Measurements from ENCODE around the gene UMOD.
"Not testable (repeated sequence)": the region's sequence is repeated elsewhere in the genome, so short reads cannot be mapped to it uniquely, and the experiment has no call there.

The UMOD gene

DNA sequence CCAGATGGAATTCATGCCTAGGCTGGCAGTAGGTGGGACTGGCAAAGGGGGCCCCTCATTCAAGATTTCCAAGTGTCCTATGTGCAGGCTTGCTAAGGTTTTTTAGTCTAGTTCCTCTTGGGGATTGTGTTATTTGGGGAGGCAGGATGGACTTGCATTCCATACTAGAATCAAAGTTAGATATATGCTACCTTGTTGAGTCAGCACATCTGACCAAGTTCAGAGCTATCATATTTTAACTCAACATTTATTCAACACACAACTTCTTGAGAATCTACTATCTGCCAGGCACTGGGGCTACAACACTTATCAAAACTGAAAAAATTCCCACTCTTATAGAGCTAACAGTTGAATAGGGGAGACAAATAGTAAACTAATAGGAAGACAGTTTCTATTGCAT lies 31.9 kb downstream of the UMOD start:
- DNase-seq: no peak

DNA sequence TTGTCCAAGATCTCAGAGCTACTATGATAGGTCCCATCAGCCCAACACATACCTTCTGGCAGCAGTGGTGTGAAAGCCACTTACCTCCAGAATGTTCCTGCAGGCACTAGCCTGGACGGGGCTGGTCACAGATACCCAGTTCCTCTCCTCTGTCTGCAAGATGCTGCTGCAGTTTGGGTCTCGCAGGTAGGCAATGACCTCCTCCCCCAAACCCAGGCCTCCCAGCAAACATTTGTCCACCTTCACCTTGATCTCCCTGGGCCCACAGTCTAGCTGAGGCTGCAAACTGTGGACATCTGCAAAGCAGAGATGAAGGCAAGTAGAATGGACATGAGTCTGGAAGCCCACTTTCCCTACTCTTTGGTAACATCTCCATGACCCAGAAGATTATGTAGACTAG lies 32.3 kb downstream of the UMOD start:
- DNase-seq: no peak

DNA sequence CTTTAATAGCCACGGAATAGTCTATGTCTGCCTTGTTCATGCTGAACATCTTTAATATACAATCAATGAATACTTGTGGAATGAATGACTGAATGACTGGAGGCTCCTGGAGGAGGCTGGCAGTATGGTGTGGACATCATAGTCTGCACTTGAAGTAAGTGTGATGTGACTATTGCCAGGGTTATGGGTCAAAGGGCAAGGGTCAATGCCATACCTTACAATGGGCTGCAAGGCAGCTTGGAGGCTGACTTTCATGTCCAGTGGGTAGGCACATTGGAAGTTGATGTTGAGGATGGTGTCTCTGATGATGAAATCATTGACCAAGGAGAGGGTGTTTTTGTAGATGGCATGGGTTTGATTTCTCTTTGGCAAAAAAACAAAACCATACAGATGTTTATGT lies 33.1 kb downstream of the UMOD start:
- DNase-seq: no peak

DNA sequence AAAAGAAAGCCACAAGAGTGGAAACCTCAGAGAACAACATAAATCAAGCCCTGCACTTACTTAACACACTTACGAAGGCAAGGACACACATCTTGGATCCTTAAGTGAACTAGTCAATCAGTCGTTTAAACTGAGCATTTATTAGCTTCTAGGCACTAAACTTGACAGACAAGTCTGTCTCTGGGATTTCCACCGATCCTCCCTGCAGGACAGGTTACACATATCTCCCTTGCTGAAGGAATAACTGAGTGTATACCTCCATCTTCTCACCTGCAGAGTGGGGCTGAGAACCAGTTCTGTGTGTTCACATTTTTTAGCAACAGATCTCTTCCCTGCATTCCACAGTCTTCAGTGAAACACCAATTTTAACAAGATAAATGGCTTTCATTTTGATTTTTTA lies 34.1 kb downstream of the UMOD start:
- DNase-seq: no peak

DNA sequence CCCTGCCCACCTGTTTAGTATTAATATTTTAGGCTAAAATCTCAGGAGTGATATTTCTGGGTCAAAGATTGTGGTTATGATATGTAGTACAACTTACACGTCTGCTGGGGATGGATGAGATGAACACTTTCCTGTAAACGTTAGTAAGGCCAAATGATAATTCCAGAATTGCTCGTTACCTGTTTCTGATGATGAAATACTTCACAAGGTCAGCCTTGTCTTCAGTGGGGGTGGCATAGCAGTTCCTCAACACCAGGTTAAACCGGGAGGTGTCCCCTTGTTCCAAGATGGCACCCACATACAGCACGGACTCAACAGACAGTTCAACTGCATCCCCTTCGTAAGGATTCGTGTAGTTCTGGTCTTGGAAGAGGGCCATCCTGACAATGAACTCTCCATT lies 34.5 kb downstream of the UMOD start:
- no peak for DNase-seq

DNA sequence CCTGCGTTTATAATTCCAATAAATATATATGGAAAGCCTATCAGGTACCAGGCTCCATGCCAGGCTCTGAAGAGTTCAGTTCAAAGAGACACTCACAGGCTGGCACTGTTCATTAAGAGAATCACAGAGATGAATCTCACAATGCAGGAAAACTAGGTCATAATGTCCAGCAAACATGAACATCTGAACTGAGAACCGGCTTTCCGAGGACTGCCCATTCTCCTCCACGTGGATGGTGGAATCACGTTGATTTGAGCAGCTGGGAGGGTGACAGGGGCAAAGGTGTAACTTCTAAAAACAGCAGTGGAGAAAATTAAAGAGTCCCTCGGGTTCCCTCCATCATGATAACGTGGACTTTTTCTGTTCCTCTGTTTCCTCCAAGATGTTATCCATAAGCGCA lies 35.4 kb downstream of the UMOD start:
- no peak for DNase-seq

DNA sequence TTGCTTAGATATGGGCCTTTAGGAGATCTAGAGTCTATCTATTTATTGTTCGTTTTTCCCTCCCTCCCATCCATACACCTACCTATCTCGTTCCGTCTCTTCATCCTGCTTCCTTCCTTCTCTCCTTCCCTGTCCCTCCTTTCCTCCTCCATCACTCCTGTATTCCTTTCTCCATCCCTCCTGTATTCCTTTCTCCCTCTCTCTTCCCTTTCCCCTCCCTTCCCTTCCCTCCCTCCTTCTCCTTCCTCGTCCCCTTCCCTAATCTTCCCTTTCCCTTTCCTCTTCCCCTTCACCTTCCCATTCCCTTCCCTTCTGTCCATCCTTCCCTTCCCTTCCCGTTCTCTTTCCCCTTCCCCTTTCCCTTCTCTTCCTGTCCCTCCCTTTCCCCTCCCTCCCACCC lies 35.8 kb downstream of the UMOD start:
- no peak for DNase-seq

DNA sequence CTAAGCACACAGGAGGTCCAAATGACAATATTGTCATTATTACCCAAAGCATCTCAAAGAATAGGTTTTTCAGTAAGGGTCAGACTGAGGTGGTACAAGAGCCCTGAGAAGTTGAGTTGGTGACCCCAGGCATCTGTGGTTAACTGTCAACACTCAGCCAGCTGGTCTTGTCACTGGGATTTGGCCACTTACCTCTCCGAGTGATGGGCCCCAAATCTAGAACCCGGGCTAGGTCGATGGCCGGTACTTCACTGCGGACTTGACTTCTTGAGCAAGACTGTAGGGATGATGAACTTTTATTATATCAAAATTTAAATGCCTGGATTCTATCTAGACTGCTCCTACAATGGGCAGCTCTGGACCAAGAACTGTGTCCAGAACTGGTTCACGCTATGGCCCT lies 36.8 kb downstream of the UMOD start:
- DNase-seq: no peak

DNA sequence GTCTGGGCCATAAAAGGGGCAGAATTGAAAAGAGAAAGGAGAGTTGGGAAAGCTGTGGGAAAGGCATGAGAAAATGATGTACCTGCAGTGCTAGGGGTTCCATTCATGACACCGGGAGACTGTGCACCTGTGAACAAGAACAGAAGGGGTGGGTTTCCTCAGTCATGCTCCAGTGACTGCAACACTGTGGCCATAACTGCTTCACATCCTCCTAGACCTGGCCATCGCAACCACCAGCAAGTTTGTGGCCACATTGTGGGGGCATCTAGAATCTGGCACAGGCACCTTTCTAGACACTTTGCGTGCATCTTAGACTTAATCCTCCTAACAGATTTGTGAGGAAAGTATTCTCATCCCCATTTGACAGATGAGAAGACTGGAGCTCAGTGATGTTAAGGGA lies 37.9 kb downstream of the UMOD start:
- DNase-seq: no peak

DNA sequence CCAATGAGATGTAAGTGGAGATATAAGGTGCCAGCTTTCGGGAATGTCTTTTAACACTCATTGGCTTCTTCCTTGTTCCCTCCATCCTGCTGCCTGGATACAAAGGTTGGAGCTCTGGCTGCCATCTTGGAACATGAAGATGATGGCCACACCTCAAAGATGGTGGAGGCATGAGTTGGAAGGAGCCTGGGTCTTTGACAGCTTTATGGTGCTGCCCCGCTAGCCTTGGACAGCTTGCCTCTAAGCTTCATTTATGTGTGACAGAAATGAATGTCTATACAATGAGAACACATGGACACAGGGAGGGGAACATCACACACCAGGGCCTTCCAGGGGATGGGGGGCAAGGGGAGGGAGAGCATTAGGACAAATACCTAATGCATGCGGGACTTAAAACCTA lies 38.8 kb downstream of the UMOD start:
- no peak for DNase-seq

DNA sequence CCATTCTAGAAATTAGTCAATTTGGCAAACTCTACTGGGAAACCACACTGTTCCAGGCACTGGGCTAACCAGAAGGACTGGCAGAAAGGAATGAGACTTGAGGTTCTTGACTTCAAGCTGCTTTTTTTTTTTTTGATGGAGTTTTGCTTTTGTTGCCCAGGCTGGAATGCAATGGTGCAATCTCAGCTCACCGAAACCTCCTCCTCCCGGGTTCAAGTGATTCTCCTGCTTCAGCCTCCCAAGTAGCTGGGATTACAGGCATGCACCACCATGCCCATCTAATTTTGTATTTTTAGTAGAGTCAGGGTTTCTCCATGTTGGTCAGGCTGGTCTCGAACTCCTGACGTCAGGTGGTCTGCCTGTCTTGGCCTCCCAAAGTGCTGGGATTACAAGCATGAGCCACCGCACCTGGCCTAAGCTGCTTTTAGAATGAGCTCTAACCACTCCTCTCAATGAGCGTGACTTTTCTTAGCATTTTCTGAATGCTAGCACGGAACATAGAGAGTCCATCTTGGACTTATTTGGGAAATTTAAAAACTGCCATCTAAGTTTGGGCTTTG lies 39.9 kb downstream of the UMOD start:
- not testable (repeated sequence) for DNase-seq

DNA sequence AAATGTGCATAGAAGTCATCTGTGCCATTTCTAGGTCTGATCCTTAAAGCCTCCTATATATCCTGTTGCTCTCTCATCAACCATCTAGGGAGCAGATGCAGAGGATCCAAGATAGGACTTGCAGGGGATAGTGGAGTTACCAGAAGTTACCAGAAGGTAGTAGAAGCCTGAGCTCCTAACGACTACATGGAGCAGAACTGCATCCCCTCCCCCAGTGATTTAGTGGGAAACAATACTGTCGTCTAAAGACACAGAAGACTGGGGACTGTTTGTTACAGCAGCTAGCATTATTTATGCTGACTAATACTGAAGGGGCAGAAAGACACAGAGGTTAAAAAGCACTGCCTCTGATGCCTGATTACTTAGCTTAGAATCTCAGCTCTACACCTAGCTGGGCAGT lies 41.0 kb downstream of the UMOD start:
- DNase-seq: no peak

DNA sequence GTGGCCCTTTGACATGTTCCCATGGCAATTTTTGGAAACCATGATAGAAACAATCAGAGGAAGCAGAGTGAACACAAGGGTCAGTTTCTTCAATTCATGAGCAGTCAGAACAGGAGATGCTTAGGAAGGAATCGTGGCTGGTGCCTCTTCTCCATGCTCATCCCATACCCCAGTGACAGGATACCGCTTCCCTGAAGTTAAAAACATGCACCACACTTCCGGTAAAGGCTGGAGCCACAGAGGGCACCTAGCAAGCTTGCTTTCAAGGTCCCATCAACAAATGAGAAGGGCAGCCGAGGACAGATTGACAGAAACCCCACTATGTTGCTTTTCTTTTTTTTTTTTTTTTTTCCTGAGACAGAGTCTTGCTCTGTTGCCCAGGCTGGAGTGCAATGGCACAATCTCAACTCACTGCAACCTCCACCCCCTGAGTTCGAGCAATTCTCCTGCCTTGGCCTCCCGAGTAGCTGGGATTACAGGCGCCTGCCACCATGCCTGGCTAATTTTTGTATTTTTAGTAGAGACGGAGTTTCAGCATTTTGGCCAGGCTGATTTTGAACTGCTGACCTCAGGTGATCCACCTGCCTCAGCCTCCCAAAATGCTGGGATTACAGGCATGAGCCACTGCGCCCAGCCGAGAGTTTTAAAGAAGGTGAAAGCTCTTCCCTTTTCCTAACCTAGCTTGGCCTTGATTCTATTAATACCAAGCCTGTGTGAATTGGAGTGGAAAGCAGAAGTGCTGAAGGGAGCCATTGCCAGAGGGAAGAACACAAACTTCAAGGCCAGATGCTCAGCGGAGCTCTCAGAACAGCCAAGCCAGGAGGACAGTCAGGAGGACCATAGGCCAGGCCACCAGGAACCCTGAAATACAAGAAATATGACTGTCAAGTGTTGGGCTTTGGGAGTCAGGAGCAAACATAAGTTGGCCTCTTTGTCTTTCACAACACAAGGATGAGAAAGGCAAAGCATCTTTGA lies 41.8 kb downstream of the UMOD start:
- no peak for DNase-seq

DNA sequence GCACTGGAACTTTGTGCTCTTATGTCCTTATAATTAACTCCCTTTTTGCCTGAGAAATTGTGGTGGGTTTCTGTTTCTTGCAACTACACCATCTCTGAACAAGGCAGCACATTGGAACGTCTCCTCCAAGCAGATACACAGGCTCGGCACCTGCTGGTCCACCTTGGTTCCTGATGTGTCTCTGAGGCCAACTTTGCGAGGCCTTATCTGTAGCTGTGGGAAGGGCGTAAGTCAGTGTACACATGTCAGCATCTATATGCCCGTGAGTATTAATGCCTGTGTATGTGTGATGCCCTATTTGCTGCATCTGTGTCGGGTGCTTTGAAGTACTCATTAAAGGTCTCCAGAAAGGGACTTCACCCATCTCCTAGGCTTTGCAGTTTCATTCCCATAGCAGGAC lies 42.7 kb downstream of the UMOD start:
- no peak for DNase-seq

DNA sequence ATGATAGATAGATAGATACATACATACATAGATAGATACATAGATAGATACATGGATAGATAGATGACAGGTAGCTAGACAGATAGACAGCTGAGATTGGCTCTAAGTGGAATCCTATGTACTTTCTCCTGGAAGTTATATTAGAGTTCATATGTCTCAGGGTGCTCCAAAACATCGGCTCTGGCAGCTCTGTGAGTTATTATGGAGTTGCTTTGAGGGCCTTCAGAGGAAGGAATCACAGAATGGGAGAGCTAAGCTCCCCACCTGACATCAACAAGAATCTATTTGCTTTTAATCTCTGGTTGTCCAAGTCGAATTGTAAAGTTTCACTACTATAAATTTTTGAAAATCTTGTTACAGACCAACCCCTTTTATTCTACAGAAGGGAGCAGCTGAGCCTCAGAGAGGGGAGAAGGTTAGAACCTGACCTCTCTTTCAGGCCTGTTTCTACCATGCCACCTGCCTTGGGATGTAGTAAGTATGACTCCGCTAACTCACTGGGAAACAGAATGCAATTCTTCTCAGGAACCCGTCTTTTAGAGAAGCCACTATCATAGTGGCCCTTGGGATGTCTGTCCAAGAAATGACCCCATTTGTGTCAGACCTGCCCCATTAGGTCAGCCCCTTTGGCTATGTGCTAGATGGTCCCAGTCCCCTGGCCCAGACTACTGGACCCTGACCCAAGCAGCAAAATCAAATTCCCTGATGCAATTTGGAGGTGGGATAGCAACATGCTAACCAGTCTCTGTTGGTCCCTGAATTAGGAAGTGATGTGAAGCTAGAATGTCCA lies 43.5 kb downstream of the UMOD start:
- no peak for DNase-seq

DNA sequence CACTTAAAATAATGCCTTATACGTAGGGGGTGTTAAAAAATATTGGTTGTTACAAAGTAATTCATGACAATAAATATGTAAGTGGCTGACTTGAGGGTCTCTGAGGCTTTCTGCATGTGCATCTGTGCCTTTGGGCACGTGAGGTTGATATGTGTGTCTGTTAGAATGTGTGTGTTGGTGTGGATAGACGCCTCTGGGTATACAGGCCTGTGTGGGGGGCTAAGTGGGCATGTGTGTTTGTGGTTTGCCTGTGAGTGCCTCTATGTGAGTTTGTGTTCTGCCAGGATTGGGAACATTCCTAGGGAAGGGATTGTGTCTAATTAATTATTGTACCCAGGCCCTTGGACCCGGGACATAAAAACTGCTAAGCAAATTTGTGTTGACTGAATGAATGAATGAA lies 44.2 kb downstream of the UMOD start:
- no peak for DNase-seq

DNA sequence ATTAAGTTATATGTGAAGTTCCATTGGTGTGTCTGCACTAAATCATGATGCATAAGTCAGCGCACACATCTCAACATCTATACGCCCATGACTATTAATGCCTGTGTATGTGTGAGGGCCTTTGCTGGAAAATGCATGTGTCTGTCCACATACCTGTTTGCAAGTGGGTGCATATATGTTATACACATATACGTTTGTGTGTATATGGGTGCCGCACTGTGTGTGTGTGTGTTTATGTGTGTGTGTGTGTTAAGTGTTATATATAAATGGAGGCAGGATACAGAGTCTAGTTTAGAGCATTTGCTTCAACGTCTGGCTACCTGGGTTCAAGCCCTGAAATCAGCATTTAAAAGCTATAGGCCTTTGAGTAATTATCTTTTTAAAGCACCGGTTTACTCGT lies 44.7 kb downstream of the UMOD start:
- DNase-seq: no peak

DNA sequence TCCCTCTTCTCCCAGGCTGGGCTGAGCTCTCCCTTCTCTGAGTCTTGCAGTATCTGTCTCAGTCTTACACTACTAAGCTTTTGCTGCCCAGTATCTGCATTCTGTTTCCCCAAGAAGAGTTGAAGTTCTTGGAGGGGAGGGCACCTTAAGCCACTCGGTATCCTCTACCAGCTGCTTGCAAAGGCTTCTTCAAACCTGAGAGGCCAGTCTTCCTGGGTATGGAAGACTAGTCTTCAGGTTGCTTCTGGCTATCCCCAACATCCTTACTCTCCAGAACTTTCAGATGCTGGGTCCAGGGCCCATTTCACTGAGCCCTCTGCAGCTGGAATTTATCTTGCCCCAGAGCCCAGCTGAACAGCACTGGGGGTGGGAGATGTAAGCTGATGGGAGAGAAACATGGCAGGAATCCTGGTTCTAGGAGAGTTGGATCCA lies 45.3 kb downstream of the UMOD start:
- no peak for DNase-seq

DNA sequence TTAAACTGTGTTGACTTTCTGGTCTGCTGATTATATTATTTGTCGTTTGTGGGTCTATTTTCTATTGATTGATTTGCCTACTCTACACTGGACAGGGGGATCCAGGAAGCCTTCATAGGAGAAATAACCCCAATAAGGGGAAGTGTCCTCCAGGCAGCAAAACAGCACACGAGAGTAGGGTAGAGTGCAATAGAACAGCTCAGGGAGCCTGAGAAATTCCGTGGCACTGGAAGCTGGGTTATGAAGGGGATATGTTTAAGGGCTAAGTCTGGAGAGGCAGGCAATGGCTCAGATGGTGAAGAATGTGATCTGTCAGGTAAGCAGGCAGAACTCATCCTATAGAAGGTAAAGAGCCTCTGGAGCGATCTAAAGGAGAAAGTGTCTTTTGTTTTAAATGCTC lies 46.1 kb downstream of the UMOD start:
- no peak for DNase-seq

DNA sequence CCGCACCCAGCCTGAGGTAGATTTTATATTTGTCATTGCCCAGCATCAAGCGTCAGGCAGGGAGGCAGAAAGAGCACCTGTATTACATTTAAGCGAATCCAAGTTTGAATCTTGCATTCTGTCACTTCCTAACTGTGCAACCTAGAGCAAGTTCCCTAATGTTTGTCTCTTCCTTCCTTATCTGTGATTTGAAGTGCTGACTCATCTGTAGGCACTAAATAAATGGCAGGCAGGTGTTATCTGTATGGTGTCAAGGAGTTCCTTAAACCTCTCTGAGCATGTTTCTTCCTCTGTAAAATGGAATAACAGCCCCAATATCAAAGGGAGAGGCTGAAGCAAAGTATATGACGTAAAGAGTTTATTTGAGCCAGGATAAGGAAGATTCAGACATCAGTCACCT lies 49.5 kb downstream of the UMOD start:
- no peak for DNase-seq

DNA sequence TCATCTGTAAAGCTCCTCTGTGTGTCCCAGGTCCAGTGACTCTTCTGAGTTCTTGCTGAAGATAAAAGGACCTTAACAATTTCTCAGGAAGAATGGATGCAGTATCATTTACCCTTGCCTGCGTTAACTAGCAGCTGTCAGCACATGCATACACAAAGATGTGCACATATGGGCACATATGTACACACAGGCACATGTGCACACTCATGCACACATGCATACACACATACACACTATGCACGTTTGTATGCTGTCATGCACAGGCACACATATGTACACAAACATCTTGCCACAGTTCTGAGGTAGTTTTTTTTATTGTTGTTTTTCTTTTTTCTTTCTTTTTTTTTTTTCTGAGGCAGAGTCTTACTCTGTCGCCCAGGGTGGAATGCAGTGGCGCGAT lies 50.1 kb downstream of the UMOD start:
- DNase-seq: no peak

DNA sequence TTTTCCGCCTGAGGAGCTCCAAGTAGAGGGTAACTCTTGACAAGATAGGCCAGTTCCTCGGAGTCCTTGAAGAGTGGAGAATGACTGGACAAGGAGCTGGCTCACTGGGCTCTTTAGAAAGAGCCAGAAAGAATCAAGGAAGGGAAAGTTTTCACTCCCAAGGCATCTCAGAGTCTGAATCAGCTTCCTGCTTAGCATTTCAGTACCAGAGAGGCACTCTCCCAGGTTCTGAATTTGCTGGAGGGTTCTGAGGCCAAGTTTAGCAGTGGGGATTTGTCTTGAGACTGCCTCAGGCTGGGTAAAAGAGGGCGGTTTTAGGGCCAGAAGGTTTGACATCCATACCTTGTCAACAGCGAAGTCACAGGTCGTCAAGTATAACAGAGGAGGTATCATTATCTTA lies 50.7 kb downstream of the UMOD start:
- no peak for DNase-seq

DNA sequence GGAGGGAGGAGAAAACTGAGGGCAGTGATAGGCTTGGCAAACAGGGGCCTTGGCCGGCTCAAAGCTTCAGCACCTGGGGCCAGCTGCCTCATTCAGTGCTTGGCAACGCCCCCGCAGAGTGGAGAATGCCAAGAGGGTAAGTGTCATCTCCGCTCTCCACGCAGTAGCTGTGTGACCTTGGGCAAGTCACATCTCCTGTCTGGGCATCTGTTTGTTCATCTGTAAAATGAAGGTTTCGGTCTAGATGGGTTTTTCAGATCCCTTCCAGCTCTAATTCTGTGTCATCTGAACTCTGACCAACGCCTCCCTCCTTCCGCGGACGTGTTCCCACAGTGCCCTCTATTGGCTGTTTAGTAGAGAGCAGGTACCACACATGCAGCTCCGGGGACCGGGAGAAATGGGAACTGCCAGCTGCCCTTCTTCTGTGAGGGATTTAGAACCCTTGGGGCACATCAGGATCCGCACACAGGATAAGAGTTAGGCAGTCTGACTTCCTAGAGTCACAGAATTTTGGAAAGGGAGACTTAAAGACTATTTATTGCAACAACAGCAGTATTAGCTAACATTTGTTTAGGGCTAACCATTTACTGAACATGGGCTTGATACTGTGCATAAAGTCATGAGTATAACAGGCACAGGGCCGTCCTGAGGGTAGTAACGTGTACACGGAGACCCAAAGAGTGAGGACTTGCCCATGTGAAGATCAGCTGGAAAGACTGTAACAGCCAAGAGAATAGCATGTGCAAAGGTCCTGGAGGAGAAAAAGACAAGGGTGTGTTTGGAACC lies 52.0 kb downstream of the UMOD start:
- DNase-seq: peak in 1 of 2 donors; percentile 41

Measured in bone marrow (tissue), 2 donors.